HG03175 (cell line): ENCODE data around the gene HOXB6.

Experiments used
- ATAC-seq: cut with Tn5 transposase; IDR thresholded peaks from one replicate; pipeline ENCODE4 v1.9.1; 2021; ENCODE audit warnings: mild to moderate bottlenecking, moderate library complexity; ENCODE audit not compliant: unreplicated experiment

HOXB6 gene

GRCh38 chr17:48586355-48587258, 18.2 kb downstream of the HOXB6 start:
- no peak for ATAC-seq

GRCh38 chr17:48584223-48584741, 20.5 kb downstream of the HOXB6 start:
- no peak for ATAC-seq

GRCh38 chr17:48583708-48584222, 21.0 kb downstream of the HOXB6 start:
- ATAC-seq: no peak

GRCh38 chr17:48582750-48583069, 22.1 kb downstream of the HOXB6 start:
- ATAC-seq: no peak

- no peak for ATAC-seq
These were observed 24.8 kb downstream of the HOXB6 start for GRCh38 chr17:48579760-48580554.

- no peak for ATAC-seq
These were observed 25.4 kb downstream of the HOXB6 start for GRCh38 chr17:48579471-48579759.

- ATAC-seq: peak; percentile 21
These were observed 25.9 kb downstream of the HOXB6 start for GRCh38 chr17:48578616-48579470.

- ATAC-seq: peak; percentile 53
These were observed 26.7 kb downstream of the HOXB6 start, which contains the start of gene HOXB4 for GRCh38 chr17:48577946-48578615. Gene HOXB4, minus strand, starts transcription at chr17:48578350. Its CDS starts 31 bp downstream, at chr17:48578319.

- no peak for ATAC-seq
These were observed 27.3 kb downstream of the HOXB6 start for GRCh38 chr17:48577330-48577945.

- ATAC-seq: no peak
These were observed 28.1 kb downstream of the HOXB6 start for GRCh38 chr17:48576479-48577309.

- ATAC-seq: no peak
These were observed 28.9 kb downstream of the HOXB6 start for GRCh38 chr17:48575673-48576478.

GRCh38 chr17:48575066-48575582, 29.7 kb downstream of the HOXB6 start:
- no peak for ATAC-seq

GRCh38 chr17:48574505-48575065, 30.2 kb downstream of the HOXB6 start:
- ATAC-seq: no peak

GRCh38 chr17:48571826-48572417, 32.9 kb downstream of the HOXB6 start:
- ATAC-seq: no peak

GRCh38 chr17:48571024-48571818, 33.6 kb downstream of the HOXB6 start:
- no peak for ATAC-seq

GRCh38 chr17:48570325-48571023, 34.3 kb downstream of the HOXB6 start:
- ATAC-seq: no peak
